Measurements from ENCODE around the gene ZACN.

ZACN gene

GRCh38 chr17:76075364-76076145 lies 3.4 kb upstream of the ZACN start:
- TF ChIP-seq TEAD4 (IDR thresholded peaks at IDR 0.05) (peak; percentile 34; the same call in 1 of the 2 replicates), TAF1 (IDR thresholded peaks at IDR 0.05; ENCODE audit: low read depth) (no peak), TCF12 (IDR thresholded peaks at IDR 0.05; ENCODE audit: low read depth) (no peak), EGR1 (IDR thresholded peaks at IDR 0.05) (no peak), USF1 (IDR thresholded peaks at IDR 0.05) (no peak), YY1 (IDR thresholded peaks at IDR 0.05; ENCODE audit: low read depth) (no peak; the same call in 1 of the 2 replicates), ZBTB7A (IDR thresholded peaks at IDR 0.05; ENCODE audit: low read depth) (no peak), EP300 (IDR thresholded peaks at IDR 0.05; ENCODE audit: borderline replicate concordance) (no peak), CREB1 (IDR thresholded peaks at IDR 0.05; ENCODE audit: low read depth) (no peak), FOXM1 (IDR thresholded peaks at IDR 0.05; ENCODE audit: borderline replicate concordance, low read depth) (no peak), RAD21 (IDR thresholded peaks at IDR 0.05; ENCODE audit: low read depth) (peak; percentile 20), NFIC (IDR thresholded peaks at IDR 0.05) (0 out of 2 replicates have a peak, but pooled peaks have one; percentile 15), CEBPB (IDR thresholded peaks at IDR 0.05) (no peak), REST (IDR thresholded peaks at IDR 0.05; ENCODE audit: low read depth) (no peak), MAX (IDR thresholded peaks at IDR 0.05) (no peak; the same call in 1 of the 2 replicates)

GRCh38 chr17:76076146-76076764 lies 2.7 kb upstream of the ZACN start:
- no peak for TF ChIP-seq ZBTB7A (IDR thresholded peaks at IDR 0.05; ENCODE audit: low read depth)
- peak; percentile 67 for TF ChIP-seq MAX (IDR thresholded peaks at IDR 0.05)

- no peak for TF ChIP-seq CREB1 (IDR thresholded peaks at IDR 0.05; ENCODE audit: low read depth)
- no peak for TF ChIP-seq ZBTB7A (IDR thresholded peaks at IDR 0.05; ENCODE audit: low read depth)
- no peak for TF ChIP-seq USF1 (IDR thresholded peaks at IDR 0.05)
- TF ChIP-seq EGR1 (IDR thresholded peaks at IDR 0.05): no peak
- TF ChIP-seq TAF1 (IDR thresholded peaks at IDR 0.05; ENCODE audit: low read depth): no peak
- TF ChIP-seq CEBPB (IDR thresholded peaks at IDR 0.05): no peak
- no peak for TF ChIP-seq EP300 (IDR thresholded peaks at IDR 0.05; ENCODE audit: borderline replicate concordance)
- no peak for TF ChIP-seq REST (IDR thresholded peaks at IDR 0.05; ENCODE audit: low read depth)
- TF ChIP-seq TEAD4 (IDR thresholded peaks at IDR 0.05): no peak
- TF ChIP-seq NFIC (IDR thresholded peaks at IDR 0.05): no peak
These were observed 2.0 kb upstream of the ZACN start for GRCh38 chr17:76076765-76077583.

- TF ChIP-seq TEAD4 (IDR thresholded peaks at IDR 0.05) (no peak), CREB1 (IDR thresholded peaks at IDR 0.05; ENCODE audit: low read depth) (no peak), TAF1 (IDR thresholded peaks at IDR 0.05; ENCODE audit: low read depth) (no peak), RAD21 (IDR thresholded peaks at IDR 0.05; ENCODE audit: low read depth) (no peak), CEBPB (IDR thresholded peaks at IDR 0.05) (no peak), FOXM1 (IDR thresholded peaks at IDR 0.05; ENCODE audit: borderline replicate concordance, low read depth) (no peak), ZBTB7A (IDR thresholded peaks at IDR 0.05; ENCODE audit: low read depth) (no peak), NFIC (IDR thresholded peaks at IDR 0.05) (no peak), USF1 (IDR thresholded peaks at IDR 0.05) (no peak), YY1 (IDR thresholded peaks at IDR 0.05; ENCODE audit: low read depth) (no peak), REST (IDR thresholded peaks at IDR 0.05; ENCODE audit: low read depth) (no peak), MAX (IDR thresholded peaks at IDR 0.05) (no peak), TCF12 (IDR thresholded peaks at IDR 0.05; ENCODE audit: low read depth) (no peak), EGR1 (IDR thresholded peaks at IDR 0.05) (no peak), EP300 (IDR thresholded peaks at IDR 0.05; ENCODE audit: borderline replicate concordance) (no peak)
These were observed 1.3 kb upstream of the ZACN start for GRCh38 chr17:76077584-76078110.
